ENCODE measurements around the gene FOSL1. TPM values are rescaled to one million over a fixed set of nuclear protein-coding genes. Genes with fewer than 3 reads are reported as not detected.

Gene FOSL1
- total RNA-seq, 1 experiment from 2014 or later, result 125 TPM

- H2AFZ ChIP-seq (ENCODE audit: low read depth, low read length, poor library complexity, severe bottlenecking), result no peak overlapping the region
- no peak overlapping the region for H3K4me3 ChIP-seq (replicated peaks in 1 of 2; ENCODE audit: low read depth in 1 of 2, low read length in 2 of 2)
- H3K9me3 ChIP-seq (ENCODE audit: control insufficient read depth in 1 of 2, insufficient read depth in 1 of 2, low read depth in 1 of 2, low read length in 2 of 2), result no peaks in the 10 kb centered on the region
- ChIA-PET RAD21 (ENCODE audit: low non-redundant PET in 1 of 2, low total read pairs in 2 of 2, uncharacterized antibody in 2 of 2, unreplicated experiment in 2 of 2) (no interaction called here), POLR2A (interaction anchor here (1.0 to 1.4 kb wide), 3 partner anchors 8 to 23 kb away, joined by 3 to 6 read pairs (median 3); partner anchors contain the start of genes CCDC85B and MUS81), CTCF (no interaction called here)
- no peaks in the 10 kb centered on the region for H4K20me1 ChIP-seq (ENCODE audit: insufficient read depth)
- TF ChIP-seq RAD21 (IDR thresholded peaks at IDR 0.05; ENCODE audit: low read depth) (no peak), POLR2AphosphoS5 (IDR thresholded peaks at IDR 0.05; ENCODE audit: low read depth, low read length) (no peak), EGR1 (IDR thresholded peaks at IDR 0.05; ENCODE audit: low read depth) (no peak), EZH2 (IDR thresholded peaks at IDR 0.05) (no peak)
- no peak overlapping the region for H3K27ac ChIP-seq (ENCODE audit: low read depth, low read length)
- no peak for DNase-seq (ENCODE audit: low read depth, low spot score)
- no peaks in the 10 kb centered on the region for H3K27me3 ChIP-seq (ENCODE audit: insufficient read depth, low read length)
- H3K4me2 ChIP-seq (ENCODE audit: low read length), result no peak overlapping the region
- intact Hi-C loops (cut with micrococcal nuclease), result no loop called here
- no peak for ATAC-seq
- no peaks in the 10 kb centered on the region for H3K9me2 ChIP-seq (ENCODE audit: insufficient read depth)
- peaks cover 32% of the 10 kb centered on the region for H3K79me2 ChIP-seq (ENCODE audit: insufficient read depth, low read length)
- H3K36me3 ChIP-seq (ENCODE audit: control insufficient read depth in 1 of 2, insufficient read depth in 2 of 2, low read length in 2 of 2), result peaks cover 14 to 50% of the 10 kb centered on the region in 2 experiments
- H3K9ac ChIP-seq (ENCODE audit: low read length), result no peak overlapping the region
- H3K4me1 ChIP-seq (ENCODE audit: control insufficient read depth in 1 of 2, insufficient read depth in 2 of 2, low read length in 2 of 2), result peaks cover 7 to 21% of the 10 kb centered on the region in 2 experiments
- no TSS peak for BruUV-seq (replicated peaks)
Observed at GRCh38 chr11:65882120-65883057, 17.8 kb downstream of the FOSL1 start.

- Histone ChIP-seq H2AFZ (ENCODE audit: low read depth, low read length, poor library complexity, severe bottlenecking) (no peak overlapping the region), H3K4me2 (ENCODE audit: low read length) (no peak overlapping the region), H3K79me2 (ENCODE audit: insufficient read depth, low read length) (peaks cover 22% of the 10 kb centered on the region; the same call in 1 of the 2 replicates), H3K4me1 (ENCODE audit: control insufficient read depth in 1 of 2, insufficient read depth in 2 of 2, low read length in 2 of 2) (peaks cover 2 to 11% of the 10 kb centered on the region in 2 experiments; a peak in 3 of 4 replicates), H3K27me3 (ENCODE audit: insufficient read depth, low read length) (no peaks in the 10 kb centered on the region), H3K27ac (ENCODE audit: low read depth, low read length) (no peak overlapping the region), H3K9ac (ENCODE audit: low read length) (no peak overlapping the region), H4K20me1 (ENCODE audit: insufficient read depth) (no peaks in the 10 kb centered on the region), H3K4me3 (replicated peaks in 1 of 2; ENCODE audit: low read depth in 1 of 2, low read length in 2 of 2) (no peak overlapping the region), H3K9me3 (ENCODE audit: control insufficient read depth in 1 of 2, insufficient read depth in 1 of 2, low read depth in 1 of 2, low read length in 2 of 2) (no peaks in the 10 kb centered on the region), H3K9me2 (ENCODE audit: insufficient read depth) (no peaks in the 10 kb centered on the region), H3K36me3 (ENCODE audit: control insufficient read depth in 1 of 2, insufficient read depth in 2 of 2, low read length in 2 of 2) (peaks cover 5 to 36% of the 10 kb centered on the region in 2 experiments)
- TF ChIP-seq FOSL1 (IDR thresholded peaks at IDR 0.05; ENCODE audit: low read depth), result no peak
- TF ChIP-seq POLR2A (IDR thresholded peaks at IDR 0.05; ENCODE audit: borderline replicate concordance, extremely low read depth, insufficient read depth, insufficient read length), result no peak
- TF ChIP-seq, protein P1, sequence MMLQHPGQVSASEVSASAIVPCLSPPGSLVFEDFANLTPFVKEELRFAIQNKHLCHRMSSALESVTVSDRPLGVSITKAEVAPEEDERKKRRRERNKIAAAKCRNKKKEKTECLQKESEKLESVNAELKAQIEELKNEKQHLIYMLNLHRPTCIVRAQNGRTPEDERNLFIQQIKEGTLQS (IDR thresholded peaks at IDR 0.05), result no peak
- TF ChIP-seq MAX (IDR thresholded peaks at IDR 0.05), result no peak
- TF ChIP-seq EGR1 (IDR thresholded peaks at IDR 0.05; ENCODE audit: low read depth), result no peak
- TF ChIP-seq CEBPB (IDR thresholded peaks at IDR 0.05; ENCODE audit: low read depth), result no peak
- no peak for TF ChIP-seq ZBTB33 (IDR thresholded peaks at IDR 0.05; ENCODE audit: extremely low read depth, insufficient replicate concordance, low read length)
- TF ChIP-seq ZFX (IDR thresholded peaks at IDR 0.05), result no peak
- TF ChIP-seq ZNF274 (IDR thresholded peaks at IDR 0.05; ENCODE audit: low read depth, low read length), result no peak
- no peak for TF ChIP-seq EZH2 (IDR thresholded peaks at IDR 0.05)
- TF ChIP-seq SP1 (IDR thresholded peaks at IDR 0.05; ENCODE audit: low read depth), result no peak
- no peak for TF ChIP-seq POLR2AphosphoS5 (IDR thresholded peaks at IDR 0.05; ENCODE audit: low read depth, low read length)
- TF ChIP-seq TCF7L2 (IDR thresholded peaks at IDR 0.05; ENCODE audit: borderline replicate concordance, extremely low read depth, insufficient read depth, insufficient read length), result no peak
- TF ChIP-seq SRF (IDR thresholded peaks at IDR 0.05; ENCODE audit: low read depth), result no peak
- TF ChIP-seq EZH2phosphoT487 (IDR thresholded peaks at IDR 0.05; ENCODE audit: borderline replicate concordance), result no peak
- TF ChIP-seq ELF1 (IDR thresholded peaks at IDR 0.05; ENCODE audit: borderline replicate concordance, low read depth), result no peak
- ChIA-PET POLR2A (no interaction called here), RAD21 (ENCODE audit: low non-redundant PET in 1 of 2, low total read pairs in 2 of 2, uncharacterized antibody in 2 of 2, unreplicated experiment in 2 of 2) (no interaction called here), CTCF (no interaction called here)
- no TSS peak for BruUV-seq (replicated peaks)
- DNase-seq (ENCODE audit: low read depth, low spot score) (no peak), ATAC-seq (no peak)
- intact Hi-C loops (cut with micrococcal nuclease), result no loop called here
Observed at GRCh38 chr11:65880844-65881421, 19.3 kb downstream of the FOSL1 start.
